Measurements from ENCODE around the gene PIAS4. TPM values are rescaled to one million over a fixed set of nuclear protein-coding genes. Genes with fewer than 3 reads are reported as not detected.

PIAS4 gene
- total RNA-seq, 2 donors from 2014 or later, result 20.8 to 22.7 TPM

GRCh38 chr19:4071610-4072009 is 64.1 kb downstream of the PIAS4 start:
- no peak overlapping the region for H3K27ac Mint-ChIP-seq

DNA sequence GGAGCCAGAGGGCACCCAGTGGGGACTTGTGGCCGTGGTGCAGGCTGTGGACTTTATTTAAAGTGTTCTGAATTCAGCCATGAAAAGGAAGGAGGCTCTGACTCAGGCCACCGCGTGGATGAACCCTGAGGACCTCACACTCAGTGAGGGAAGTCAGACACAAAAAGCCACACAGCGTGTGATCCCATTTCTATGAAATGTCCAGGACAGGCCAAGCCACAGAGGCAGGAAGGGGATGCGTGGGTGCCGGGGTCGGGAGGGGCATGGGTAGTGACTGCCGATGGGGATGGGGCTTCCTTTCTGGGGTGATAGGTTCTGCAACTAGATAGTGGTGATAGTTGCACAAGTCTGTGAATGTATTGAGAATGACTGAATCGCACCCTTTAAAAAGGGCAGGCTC is 67.8 kb downstream of the PIAS4 start:
- no peaks in the 10 kb centered on the region for H3K27me3 Mint-ChIP-seq
- peak overlapping the region; percentile 50 for H3K4me3 Mint-ChIP-seq
- DNase-seq (no peak), ATAC-seq (no peak)
- H3K4me1 Mint-ChIP-seq, result peaks cover 9% of the 10 kb centered on the region
- H3K36me3 Mint-ChIP-seq (ENCODE audit: low read depth), result no peaks in the 10 kb centered on the region
- no peaks in the 10 kb centered on the region for H3K9me3 ChIP-seq (ENCODE audit: control insufficient read depth, low read length, poor library complexity, severe bottlenecking)
- no peak overlapping the region for H3K27ac Mint-ChIP-seq

More at GRCh38 chr19:4071610-4072009, 64.1 kb downstream of the PIAS4 start:
- no peaks in the 10 kb centered on the region for H3K9me3 ChIP-seq (ENCODE audit: control insufficient read depth, low read length, poor library complexity, severe bottlenecking)
- no peak overlapping the region for H3K4me3 Mint-ChIP-seq
- peaks cover 1% of the 10 kb centered on the region for H3K36me3 Mint-ChIP-seq (ENCODE audit: low read depth)
- H3K4me1 Mint-ChIP-seq, result peaks cover 18% of the 10 kb centered on the region
- no peaks in the 10 kb centered on the region for H3K27me3 Mint-ChIP-seq
- DNase-seq, result no peak
- no peak for ATAC-seq

- H3K4me3 Mint-ChIP-seq, result no peak overlapping the region
- H3K27me3 Mint-ChIP-seq, result no peaks in the 10 kb centered on the region
- DNase-seq, result no peak
- peaks cover 9% of the 10 kb centered on the region for H3K4me1 Mint-ChIP-seq
- H3K27ac Mint-ChIP-seq, result peak overlapping the region; percentile 78
- no peak for ATAC-seq
- H3K9me3 ChIP-seq (ENCODE audit: control insufficient read depth, low read length, poor library complexity, severe bottlenecking), result no peaks in the 10 kb centered on the region
- H3K36me3 Mint-ChIP-seq (ENCODE audit: low read depth), result no peaks in the 10 kb centered on the region
Measured at GRCh38 chr19:4077007-4077374, 69.5 kb downstream of the PIAS4 start.

DNA sequence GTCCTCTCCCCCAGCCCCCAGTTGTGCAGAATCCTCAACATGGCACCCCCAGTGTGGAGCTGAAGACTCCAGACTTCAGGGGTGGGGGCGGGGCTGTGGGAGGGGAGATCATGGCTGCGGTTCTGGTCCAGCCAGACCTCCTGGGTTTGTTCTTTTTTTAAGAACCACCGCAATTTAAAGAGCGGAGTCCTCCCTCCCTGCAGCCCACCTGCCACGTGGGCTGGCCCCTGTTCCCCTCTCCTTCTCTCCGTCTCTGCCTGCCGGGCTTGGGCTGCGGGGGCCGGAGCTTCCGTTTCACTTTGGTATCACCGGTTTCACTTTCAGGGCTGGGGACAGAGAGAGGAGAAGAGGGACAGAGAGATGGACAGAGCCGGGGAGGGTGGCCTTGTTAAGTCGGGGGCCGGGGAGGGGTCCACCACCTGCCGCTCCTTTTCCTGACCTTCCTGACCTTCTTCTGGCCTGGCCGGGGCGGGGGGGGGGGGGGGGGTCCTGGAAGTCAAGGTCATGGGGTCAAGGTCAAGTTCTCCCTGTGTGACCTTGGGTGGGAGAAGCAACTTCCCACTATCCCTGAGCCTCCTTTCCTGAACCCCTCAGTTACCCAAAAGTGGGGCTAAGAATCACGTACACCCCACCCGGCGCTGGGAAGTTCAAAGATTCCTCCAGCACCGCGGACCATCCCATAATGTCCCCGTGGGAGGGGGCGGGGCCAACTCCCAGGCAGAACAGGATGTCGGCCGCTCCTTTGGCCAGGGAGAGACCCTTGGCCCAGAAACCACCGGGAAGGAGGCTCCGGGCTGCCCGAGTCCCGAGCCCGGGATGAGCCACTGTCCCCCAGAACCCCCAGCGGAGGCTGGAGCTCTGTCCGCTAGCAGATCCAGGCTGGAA is 70.5 kb downstream of the PIAS4 start:
- Mint-ChIP-seq H3K4me1 (peaks cover 12% of the 10 kb centered on the region), H3K27ac (peak overlapping the region; percentile 78), H3K4me3 (peak overlapping the region; percentile 90), H3K36me3 (ENCODE audit: low read depth) (no peaks in the 10 kb centered on the region), H3K27me3 (no peaks in the 10 kb centered on the region)
- ATAC-seq (peak; percentile 66), DNase-seq (no peak)
- H3K9me3 ChIP-seq (ENCODE audit: control insufficient read depth, low read length, poor library complexity, severe bottlenecking), result no peaks in the 10 kb centered on the region

- H3K36me3 Mint-ChIP-seq (ENCODE audit: low read depth), result no peaks in the 10 kb centered on the region
- peaks cover 18% of the 10 kb centered on the region for H3K4me1 Mint-ChIP-seq
- ATAC-seq (no peak), DNase-seq (no peak)
- H3K9me3 ChIP-seq (ENCODE audit: control insufficient read depth, low read length, poor library complexity, severe bottlenecking), result no peaks in the 10 kb centered on the region
- peak overlapping the region; percentile 74 for H3K27ac Mint-ChIP-seq
- H3K4me3 Mint-ChIP-seq, result no peak overlapping the region
- H3K27me3 Mint-ChIP-seq, result no peaks in the 10 kb centered on the region
Measured at GRCh38 chr19:4080473-4080872, 72.9 kb downstream of the PIAS4 start.

- DNase-seq (no peak), ATAC-seq (no peak)
- H3K4me1 Mint-ChIP-seq, result peaks cover 24% of the 10 kb centered on the region
- H3K27me3 Mint-ChIP-seq, result no peaks in the 10 kb centered on the region
- peak overlapping the region; percentile 16 for H3K27ac Mint-ChIP-seq
- no peak overlapping the region for H3K4me3 Mint-ChIP-seq
- no peaks in the 10 kb centered on the region for H3K36me3 Mint-ChIP-seq (ENCODE audit: low read depth)
- no peaks in the 10 kb centered on the region for H3K9me3 ChIP-seq (ENCODE audit: control insufficient read depth, low read length, poor library complexity, severe bottlenecking)
Measured at GRCh38 chr19:4081441-4082129, 74.0 kb downstream of the PIAS4 start.

- Mint-ChIP-seq H3K27me3 (no peaks in the 10 kb centered on the region), H3K4me3 (no peak overlapping the region), H3K4me1 (peaks cover 24% of the 10 kb centered on the region), H3K36me3 (ENCODE audit: low read depth) (no peaks in the 10 kb centered on the region), H3K27ac (peak overlapping the region; percentile 53)
- DNase-seq (no peak), ATAC-seq (no peak)
- H3K9me3 ChIP-seq (ENCODE audit: control insufficient read depth, low read length, poor library complexity, severe bottlenecking), result no peaks in the 10 kb centered on the region
Measured at GRCh38 chr19:4082172-4082571, 74.6 kb downstream of the PIAS4 start.

- peak; percentile 57 for ATAC-seq
- H3K36me3 Mint-ChIP-seq (ENCODE audit: low read depth), result no peaks in the 10 kb centered on the region
- H3K9me3 ChIP-seq (ENCODE audit: control insufficient read depth, low read length, poor library complexity, severe bottlenecking), result no peaks in the 10 kb centered on the region
- peaks cover 32% of the 10 kb centered on the region for H3K4me1 Mint-ChIP-seq
- H3K4me3 Mint-ChIP-seq, result peak overlapping the region; percentile 76
- no peak for DNase-seq
- H3K27me3 Mint-ChIP-seq, result no peaks in the 10 kb centered on the region
- H3K27ac Mint-ChIP-seq, result peak overlapping the region; percentile 72
Measured at GRCh38 chr19:4083677-4084546, 76.4 kb downstream of the PIAS4 start.

DNA sequence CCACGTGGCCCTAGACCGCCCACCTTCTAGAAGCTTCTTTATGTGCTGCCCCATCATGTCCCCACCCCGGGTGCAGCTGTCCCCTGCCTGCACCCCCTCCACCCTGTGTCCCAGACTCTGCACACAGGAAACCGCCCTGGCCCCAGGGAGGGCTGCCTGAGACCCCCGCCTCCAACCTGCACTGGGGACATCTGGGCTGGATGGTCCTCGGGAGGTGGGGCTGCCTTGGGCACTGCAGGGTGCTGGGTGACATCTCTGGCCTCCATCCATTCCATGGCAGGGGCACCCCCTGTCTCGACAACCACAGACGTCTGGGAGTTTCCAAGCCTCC is 77.0 kb downstream of the PIAS4 start:
- H3K27ac Mint-ChIP-seq, result peak overlapping the region; percentile 72
- no peaks in the 10 kb centered on the region for H3K36me3 Mint-ChIP-seq (ENCODE audit: low read depth)
- H3K4me3 Mint-ChIP-seq, result peak overlapping the region; percentile 76
- no peaks in the 10 kb centered on the region for H3K27me3 Mint-ChIP-seq
- no peaks in the 10 kb centered on the region for H3K9me3 ChIP-seq (ENCODE audit: control insufficient read depth, low read length, poor library complexity, severe bottlenecking)
- DNase-seq, result no peak
- peaks cover 35% of the 10 kb centered on the region for H3K4me1 Mint-ChIP-seq
- no peak for ATAC-seq

DNA sequence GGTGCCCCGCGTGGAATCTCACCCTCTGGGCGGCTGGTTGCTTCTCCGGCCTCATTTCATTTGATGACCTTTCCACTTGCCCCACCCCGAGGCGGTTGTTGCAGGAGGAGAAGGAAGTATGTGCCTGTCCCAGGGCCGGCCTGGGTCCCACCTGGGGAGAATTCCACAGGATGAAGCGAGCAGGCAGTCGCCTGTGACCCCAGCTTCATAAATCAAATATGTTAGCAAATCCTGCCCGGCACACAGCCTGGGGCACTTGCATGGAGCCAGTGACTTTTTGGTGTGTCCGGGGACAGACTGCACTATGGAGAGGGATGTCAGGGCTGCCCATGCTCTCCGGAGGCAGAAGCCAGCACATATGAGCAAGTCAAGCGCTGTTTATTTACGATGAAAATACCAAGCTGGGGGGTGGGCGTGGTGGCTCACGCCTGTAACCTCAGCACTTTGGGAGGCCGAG is 78.9 kb downstream of the PIAS4 start:
- no peaks in the 10 kb centered on the region for H3K9me3 ChIP-seq (ENCODE audit: control insufficient read depth, low read length, poor library complexity, severe bottlenecking)
- peak overlapping the region; percentile 66 for H3K27ac Mint-ChIP-seq
- ATAC-seq, result no peak
- no peak for DNase-seq
- H3K4me3 Mint-ChIP-seq, result peak overlapping the region; percentile 59
- peaks cover 35% of the 10 kb centered on the region for H3K4me1 Mint-ChIP-seq
- H3K36me3 Mint-ChIP-seq (ENCODE audit: low read depth), result no peaks in the 10 kb centered on the region
- H3K27me3 Mint-ChIP-seq, result no peaks in the 10 kb centered on the region

DNA sequence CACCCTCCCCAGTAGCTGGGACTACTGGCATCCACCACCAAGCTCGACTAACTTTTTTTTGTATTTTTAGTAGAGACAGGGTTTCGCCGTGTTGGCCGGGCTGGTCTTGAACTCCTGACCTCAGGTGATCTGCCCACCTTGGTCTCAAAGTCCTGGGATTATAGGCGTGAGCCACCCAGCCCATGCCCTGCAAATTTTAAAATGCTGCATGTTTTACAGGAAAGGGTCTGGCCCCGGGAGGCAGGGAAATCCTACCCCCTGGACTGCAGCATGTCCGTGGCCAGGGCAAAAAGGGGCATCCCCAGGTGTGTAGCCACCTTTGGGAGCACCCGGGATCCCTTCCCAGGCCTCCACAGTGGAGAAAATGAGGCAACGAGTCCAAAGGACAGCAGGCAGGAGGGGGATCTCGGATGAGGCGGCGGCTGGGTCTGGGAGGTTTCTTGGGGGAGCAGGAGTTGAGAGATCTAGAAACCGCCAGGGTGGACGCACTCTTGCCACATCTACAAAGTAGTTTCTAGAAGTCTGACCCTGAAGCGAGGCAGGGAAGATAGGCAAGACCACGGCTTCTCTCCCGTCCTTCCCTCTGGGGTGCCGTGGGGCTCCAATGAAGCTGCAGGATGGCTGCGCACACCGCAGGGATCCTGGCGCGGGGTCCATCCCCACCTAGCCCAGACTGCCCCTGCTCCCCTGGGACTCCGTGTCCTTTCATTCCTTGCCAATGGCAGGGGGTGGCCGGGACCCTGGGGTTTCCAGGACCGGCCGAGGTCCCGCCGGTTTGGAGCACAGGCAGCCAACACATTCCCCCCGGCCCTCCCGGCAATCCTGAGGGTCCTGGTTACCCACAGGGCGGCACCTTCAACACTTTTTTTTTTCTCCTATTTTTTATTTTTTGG is 80.5 kb downstream of the PIAS4 start:
- DNase-seq (no peak), ATAC-seq (no peak)
- Mint-ChIP-seq H3K4me3 (peak overlapping the region; percentile 82), H3K27ac (peak overlapping the region; percentile 87), H3K36me3 (ENCODE audit: low read depth) (no peaks in the 10 kb centered on the region), H3K27me3 (no peaks in the 10 kb centered on the region), H3K4me1 (peaks cover 33% of the 10 kb centered on the region)
- H3K9me3 ChIP-seq (ENCODE audit: control insufficient read depth, low read length, poor library complexity, severe bottlenecking), result no peaks in the 10 kb centered on the region

- H3K9me3 ChIP-seq (ENCODE audit: control insufficient read depth, low read length, poor library complexity, severe bottlenecking), result no peaks in the 10 kb centered on the region
- Mint-ChIP-seq H3K4me3 (peak overlapping the region; percentile 82), H3K4me1 (peaks cover 27% of the 10 kb centered on the region), H3K27me3 (no peaks in the 10 kb centered on the region), H3K27ac (peak overlapping the region; percentile 87), H3K36me3 (ENCODE audit: low read depth) (no peaks in the 10 kb centered on the region)
- DNase-seq (peak in 1 of 3 donors; percentile 39), ATAC-seq (peak; percentile 74)
Measured at GRCh38 chr19:4088975-4089374, 81.4 kb downstream of the PIAS4 start.

Data from T-helper 17 cell (primary cell).